HFFc6 (cell line): ENCODE data around the gene MRPL34. TPM values are rescaled to one million over a fixed set of nuclear protein-coding genes. Genes with fewer than 3 reads are reported as not detected.
"Not testable (repeated sequence)": the region's sequence is repeated elsewhere in the genome, so short reads cannot be mapped to it uniquely, and the experiment has no call there.

Source experiments
- DNase-seq: peaks from one replicate; pipeline ENCODE4 v3.0.0-alpha.2; 2018
- H3K27ac Mint-ChIP-seq: 2 replicates; pipeline ENCODE4 v1.8.0; 2020; ENCODE audit warnings: mild to moderate bottlenecking, mixed read lengths
- H3K27me3 Mint-ChIP-seq: 2 replicates; pipeline ENCODE4 v1.8.0; 2021; ENCODE audit warnings: mild to moderate bottlenecking, moderate library complexity, mixed read lengths; ENCODE audit not compliant: insufficient read depth
- H3K36me3 Mint-ChIP-seq: 2 replicates; pipeline ENCODE4 v1.8.0; 2021; ENCODE audit warnings: low read depth, mixed read lengths
- H3K4me1 Mint-ChIP-seq: 2 replicates; pipeline ENCODE4 v1.8.0; 2020; ENCODE audit warnings: low read depth, mixed read lengths
- H3K4me3 Mint-ChIP-seq: 2 replicates; pipeline ENCODE4 v1.8.0; 2020; ENCODE audit warnings: mild to moderate bottlenecking, moderate library complexity, mixed read lengths
- H3K9me3 Mint-ChIP-seq: 2 replicates; pipeline ENCODE4 v1.8.0; 2020; ENCODE audit warnings: mild to moderate bottlenecking, mixed read lengths
- CTCF ChIP-seq: fragments of 200-600 bp; sonication (generic); IDR thresholded peaks from 2 replicates; pipeline ENCODE4 v1.5.0; 2021; ENCODE audit warnings: antibody characterized with exemption, mild to moderate bottlenecking
- total RNA-seq, 6 experiments: library from RNA; stranded (reverse); fragmentation: NEBNext Ultra II Directional; extraction: Animal tissue kit (Norgen Biotek cat#: 25700); gene quantifications; 2 replicates in 1 of 6; 3 replicates in 5 of 6; pipeline ENCODE4 v1.2.3, GENCODE V29; 2021

MRPL34 gene
- total RNA-seq, 6 experiments from 2014 or later = 43.1 to 56.7 (median 50.4) TPM

GRCh38 chr19:17286752-17287151 is 18.9 kb upstream of the MRPL34 start:
- H3K9me3 Mint-ChIP-seq = no peaks in the 10 kb centered on the region
- DNase-seq = no peak
- H3K27me3 Mint-ChIP-seq = peaks cover 4% of the 10 kb centered on the region
- peaks cover 5% of the 10 kb centered on the region for H3K4me1 Mint-ChIP-seq
- H3K27ac Mint-ChIP-seq = no peak overlapping the region
- TF ChIP-seq CTCF = no peak
- H3K4me3 Mint-ChIP-seq = no peak overlapping the region
- H3K36me3 Mint-ChIP-seq = no peaks in the 10 kb centered on the region

GRCh38 chr19:17289489-17289888 is 16.2 kb upstream of the MRPL34 start:
- TF ChIP-seq CTCF = peak; percentile 47
- Mint-ChIP-seq H3K4me3 (no peak overlapping the region), H3K27me3 (no peaks in the 10 kb centered on the region), H3K27ac (no peak overlapping the region), H3K4me1 (0 out of 2 replicates have a peak, but pooled peaks cover 4% of the 10 kb centered on the region), H3K36me3 (no peaks in the 10 kb centered on the region), H3K9me3 (no peaks in the 10 kb centered on the region)
- peak; percentile 77 for DNase-seq

- Mint-ChIP-seq H3K9me3 (no peaks in the 10 kb centered on the region), H3K4me1 (peaks cover 15% of the 10 kb centered on the region), H3K27me3 (no peaks in the 10 kb centered on the region), H3K27ac (peak overlapping the region; percentile 79), H3K4me3 (peak overlapping the region; percentile 88), H3K36me3 (no peaks in the 10 kb centered on the region)
- DNase-seq = peak; percentile 90
- TF ChIP-seq CTCF = peak; percentile 76
Observed at GRCh38 chr19:17292301-17293074, 13.2 kb upstream of the MRPL34 start.

- no peak overlapping the region for H3K27ac Mint-ChIP-seq
- peaks cover 5% of the 10 kb centered on the region; the same call in 1 of the 2 replicates for H3K36me3 Mint-ChIP-seq
- H3K4me1 Mint-ChIP-seq = peaks cover 15% of the 10 kb centered on the region
- TF ChIP-seq CTCF = no peak
- no peaks in the 10 kb centered on the region for H3K27me3 Mint-ChIP-seq
- H3K9me3 Mint-ChIP-seq = no peaks in the 10 kb centered on the region
- H3K4me3 Mint-ChIP-seq = no peak overlapping the region
- no peak for DNase-seq
Observed at GRCh38 chr19:17293605-17294004, 12.1 kb upstream of the MRPL34 start.

GRCh38 chr19:17294051-17294891 is 11.4 kb upstream of the MRPL34 start:
- Mint-ChIP-seq H3K27ac (no peak overlapping the region), H3K36me3 (peaks cover 5% of the 10 kb centered on the region; the same call in 1 of the 2 replicates), H3K27me3 (no peaks in the 10 kb centered on the region), H3K4me3 (no peak overlapping the region), H3K9me3 (no peaks in the 10 kb centered on the region), H3K4me1 (peaks cover 15% of the 10 kb centered on the region)
- no peak for TF ChIP-seq CTCF
- no peak for DNase-seq

- H3K27ac Mint-ChIP-seq, H3K9me3 Mint-ChIP-seq, H3K36me3 Mint-ChIP-seq, H3K4me3 Mint-ChIP-seq, H3K27me3 Mint-ChIP-seq, DNase-seq: not testable (repeated sequence)
- H3K4me1 Mint-ChIP-seq = peaks cover 15% of the 10 kb centered on the region
Observed at GRCh38 chr19:17295551-17295950, 10.1 kb upstream of the MRPL34 start.
